HG03378 (cell line): ENCODE data around the gene SPIN3.
A peak's percentile ranks its signal among the peaks of the same experiment; 100 is the strongest.
"Not testable (repeated sequence)": the region's sequence is repeated elsewhere in the genome, so short reads cannot be mapped to it uniquely, and the experiment has no call there.

Experiments
- ATAC-seq: cut with Tn5 transposase; IDR thresholded peaks from one replicate; pipeline ENCODE4 v1.9.1; 2021; ENCODE audit warnings: mild to moderate bottlenecking, moderate library complexity; ENCODE audit not compliant: unreplicated experiment

The SPIN3 gene

GRCh38 chrX:56995271-56995994, at the start of gene SPIN3:
Gene SPIN3 (minus strand): TSS chrX:56995541. CDS start chrX:56994947, 594 bp downstream.
- peak; percentile 93 for ATAC-seq

GRCh38 chrX:57044245-57044644, 48.9 kb upstream of the SPIN3 start:
- ATAC-seq, result no peak

- ATAC-seq, result not testable (repeated sequence)
Observed at GRCh38 chrX:57037265-57037664, 41.9 kb upstream of the SPIN3 start.

- ATAC-seq, result no peak
Observed at GRCh38 chrX:56994375-56995270, 718 bp downstream of the SPIN3 start.

GRCh38 chrX:56987741-56988140, 7.6 kb downstream of the SPIN3 start:
- ATAC-seq, result peak; percentile 52

- ATAC-seq, result peak; percentile 66
Observed at GRCh38 chrX:56986138-56986537, 9.2 kb downstream of the SPIN3 start.

- ATAC-seq, result peak; percentile 97
Observed at GRCh38 chrX:56978172-56978571, 17.2 kb downstream of the SPIN3 start.

- ATAC-seq, result no peak
Observed at GRCh38 chrX:56975611-56976010, 19.7 kb downstream of the SPIN3 start.

- no peak for ATAC-seq
Observed at GRCh38 chrX:56974408-56974807, 20.9 kb downstream of the SPIN3 start.

- ATAC-seq, result no peak
Observed at GRCh38 chrX:56969559-56969958, 25.8 kb downstream of the SPIN3 start.

- ATAC-seq, result no peak
Observed at GRCh38 chrX:56968980-56969379, 26.4 kb downstream of the SPIN3 start.

- ATAC-seq, result no peak
Observed at GRCh38 chrX:56963377-56963776, 32.0 kb downstream of the SPIN3 start.

GRCh38 chrX:56947699-56948098, 47.6 kb downstream of the SPIN3 start:
- ATAC-seq, result no peak

- not testable (repeated sequence) for ATAC-seq
Observed at GRCh38 chrX:56946201-56946600, 49.1 kb downstream of the SPIN3 start.

GRCh38 chrX:56945226-56945625, 50.1 kb downstream of the SPIN3 start:
- not testable (repeated sequence) for ATAC-seq

GRCh38 chrX:56943264-56943663, 52.1 kb downstream of the SPIN3 start:
- ATAC-seq, result no peak
